H9 (cell line): ENCODE data around the gene BRINP2. TPM values are rescaled to one million over a fixed set of nuclear protein-coding genes. Genes with fewer than 3 reads are reported as not detected.

Experiments
- DNase-seq: peaks from one replicate; pipeline ENCODE4 v3.0.0-alpha.2; 2017
- H2AFZ ChIP-seq: one replicate; pipeline ENCODE4 v1.6.1; 2013; ENCODE audit warnings: mild to moderate bottlenecking, low read length, control low read depth, moderate library complexity
- H2AK5ac ChIP-seq: 2 replicates; pipeline ENCODE4 v1.6.1; 2013; ENCODE audit warnings: low read length, control low read depth, mixed read lengths; ENCODE audit not compliant: insufficient read length
- H2BK120ac ChIP-seq: one replicate; pipeline ENCODE4 v1.6.1; 2013; ENCODE audit warnings: low read depth, mild to moderate bottlenecking, low read length, control low read depth, inconsistent platforms; ENCODE audit not compliant: poor library complexity, severe bottlenecking
- H2BK12ac ChIP-seq: 2 replicates; pipeline ENCODE4 v1.6.1; 2013; ENCODE audit warnings: low read length, control low read depth, mixed read lengths, low read depth; ENCODE audit not compliant: insufficient read length
- H2BK15ac ChIP-seq: 2 replicates; pipeline ENCODE4 v1.6.1; 2013; ENCODE audit warnings: low read depth, low read length, control low read depth
- H2BK20ac ChIP-seq: one replicate; pipeline ENCODE4 v1.6.1; 2013; ENCODE audit warnings: low read depth, mild to moderate bottlenecking, low read length, control low read depth, inconsistent platforms; ENCODE audit not compliant: poor library complexity, severe bottlenecking
- H2BK5ac ChIP-seq: 2 replicates; pipeline ENCODE4 v1.6.1; 2013; ENCODE audit warnings: low read length, control low read depth, mixed read lengths; ENCODE audit not compliant: insufficient read length
- H3K14ac ChIP-seq: 2 replicates; pipeline ENCODE4 v1.6.1; 2013; ENCODE audit warnings: low read length, control low read depth; ENCODE audit not compliant: insufficient read depth
- H3K18ac ChIP-seq: 2 replicates; pipeline ENCODE4 v1.6.1; 2013; ENCODE audit warnings: low read depth, mild to moderate bottlenecking, mixed read lengths, low read length, control low read depth; ENCODE audit not compliant: insufficient read length
- H3K23ac ChIP-seq: 2 replicates; pipeline ENCODE4 v1.6.1; 2013; ENCODE audit warnings: low read length, control low read depth, mixed read lengths, low read depth; ENCODE audit not compliant: insufficient read length
- H3K23me2 ChIP-seq: 2 replicates; pipeline ENCODE4 v1.6.1; 2013; ENCODE audit warnings: low read depth, mild to moderate bottlenecking, mixed read lengths, low read length, control low read depth; ENCODE audit not compliant: insufficient read length, poor library complexity, severe bottlenecking
- H3K27ac ChIP-seq: 2 replicates; pipeline ENCODE4 v1.5.1; 2013; ENCODE audit warnings: low read length, control low read depth, mixed read lengths, low read depth; ENCODE audit not compliant: insufficient read length
- H3K27me3 ChIP-seq: 2 replicates; pipeline ENCODE4 v1.6.1; 2013; ENCODE audit warnings: low read length, control low read depth, inconsistent platforms; ENCODE audit not compliant: insufficient read depth
- H3K4ac ChIP-seq: 2 replicates; pipeline ENCODE4 v1.6.1; 2013; ENCODE audit warnings: low read depth, mild to moderate bottlenecking, control low read depth, inconsistent platforms, low read length, moderate library complexity
- H3K4me1 ChIP-seq: 2 replicates; pipeline ENCODE4 v1.6.1; 2013; ENCODE audit warnings: low read length, control low read depth, inconsistent platforms; ENCODE audit not compliant: insufficient read depth
- H3K4me2 ChIP-seq: 2 replicates; pipeline ENCODE4 v1.6.1; 2013; ENCODE audit warnings: low read length, control low read depth, mixed read lengths; ENCODE audit not compliant: insufficient read length, insufficient read depth
- H3K56ac ChIP-seq: 2 replicates; pipeline ENCODE4 v1.6.1; 2013; ENCODE audit warnings: low read depth, mild to moderate bottlenecking, mixed read lengths, low read length, control low read depth; ENCODE audit not compliant: insufficient read length
- H3K79me1 ChIP-seq: 2 replicates; pipeline ENCODE4 v1.6.1; 2013; ENCODE audit warnings: low read depth, mild to moderate bottlenecking, moderate library complexity, low read length, control low read depth, inconsistent platforms; ENCODE audit not compliant: insufficient read depth, poor library complexity, severe bottlenecking
- H3K79me2 ChIP-seq: 2 replicates; pipeline ENCODE4 v1.6.1; 2013; ENCODE audit warnings: low read length, control low read depth, inconsistent platforms; ENCODE audit not compliant: insufficient read depth
- H3K9ac ChIP-seq: 2 replicates; pipeline ENCODE4 v1.6.1; 2013; ENCODE audit warnings: low read length, control low read depth, mixed read lengths; ENCODE audit not compliant: insufficient read length; ENCODE audit errors: extremely low read depth
- H3K9me3 ChIP-seq: one replicate; pipeline ENCODE4 v1.6.1; 2013; ENCODE audit warnings: low read depth, low read length, inconsistent platforms; ENCODE audit not compliant: control insufficient read depth
- H3T11ph ChIP-seq: one replicate; pipeline ENCODE4 v1.6.1; 2013; ENCODE audit warnings: mild to moderate bottlenecking, low read length, control low read depth, inconsistent platforms
- H4K20me1 ChIP-seq: one replicate; pipeline ENCODE4 v1.6.1; 2013; ENCODE audit not compliant: control insufficient read depth, insufficient read length, insufficient read depth
- H4K5ac ChIP-seq: 2 replicates; pipeline ENCODE4 v1.6.1; 2013; ENCODE audit warnings: low read depth, mild to moderate bottlenecking, mixed read lengths, low read length, control low read depth; ENCODE audit not compliant: insufficient read length
- H4K8ac ChIP-seq: replicated peaks from 2 replicates; pipeline ENCODE4 v1.6.1; 2013; ENCODE audit warnings: low read length, control low read depth, mixed read lengths, low read depth; ENCODE audit not compliant: insufficient read length
- H4K91ac ChIP-seq: 2 replicates; pipeline ENCODE4 v1.6.1; 2013; ENCODE audit warnings: low read depth, mild to moderate bottlenecking, moderate library complexity, mixed read lengths, low read length, control low read depth; ENCODE audit not compliant: insufficient read length
- H3K27ac Mint-ChIP-seq, 3 experiments: 2 replicates in 2 of 3; 3 replicates in 1 of 3; pipeline ENCODE4 v1.8.0; 2020 to 2021; ENCODE audit warnings: mixed read lengths in 3 of 3, mild to moderate bottlenecking in 1 of 3, moderate library complexity in 1 of 3
- H3K27me3 Mint-ChIP-seq: 2 replicates; pipeline ENCODE4 v1.8.0; 2021; ENCODE audit warnings: low read depth, mild to moderate bottlenecking, moderate library complexity, mixed read lengths
- H3K36me3 Mint-ChIP-seq, 3 experiments: 2 replicates in 2 of 3; 3 replicates in 1 of 3; pipeline ENCODE4 v1.8.0; 2020 to 2021; ENCODE audit warnings: low read depth in 3 of 3, mixed read lengths in 3 of 3; ENCODE audit not compliant: insufficient read depth in 1 of 3
- H3K4me1 Mint-ChIP-seq, 2 experiments: 2 replicates each; pipeline ENCODE4 v1.8.0; 2020; ENCODE audit warnings: mixed read lengths in 2 of 2
- H3K4me3 Mint-ChIP-seq, 2 experiments: 2 replicates in 1 of 2; 3 replicates in 1 of 2; pipeline ENCODE4 v1.8.0; 2020 to 2021; ENCODE audit warnings: mild to moderate bottlenecking in 2 of 2, mixed read lengths in 2 of 2, moderate library complexity in 1 of 2
- H3K9me3 Mint-ChIP-seq, 2 experiments: 2 replicates in 1 of 2; 3 replicates in 1 of 2; pipeline ENCODE4 v1.8.0; 2020; ENCODE audit warnings: mild to moderate bottlenecking in 2 of 2, mixed read lengths in 2 of 2, moderate library complexity in 1 of 2
- CTCF ChIP-seq: fragments of 200-600 bp; sonication (generic); conservative IDR thresholded peaks from 3 replicates; pipeline ENCODE4 v1.8.0; 2021; ENCODE audit warnings: antibody characterized with exemption, mild to moderate bottlenecking
- WGBS: extraction: QIAGEN DNeasy Blood & Tissue Kit; methylation state at CpG from one replicate; pipeline ENCODE4 v1.1.7; 2013; ENCODE audit warnings: missing lambda C conversion rate, low lambda C conversion rate, mixed read lengths; ENCODE audit not compliant: insufficient read length; ENCODE audit errors: extremely low coverage; 5-methylcytosine and 5-hydroxymethylcytosine counted together
- total RNA-seq: library from RNA; stranded (reverse); gene quantifications from 2 replicates; pipeline ENCODE4 v1.2.1, GENCODE V29; 2021

Gene BRINP2
- total RNA-seq, 1 experiment from 2014 or later, result not detected

DNA sequence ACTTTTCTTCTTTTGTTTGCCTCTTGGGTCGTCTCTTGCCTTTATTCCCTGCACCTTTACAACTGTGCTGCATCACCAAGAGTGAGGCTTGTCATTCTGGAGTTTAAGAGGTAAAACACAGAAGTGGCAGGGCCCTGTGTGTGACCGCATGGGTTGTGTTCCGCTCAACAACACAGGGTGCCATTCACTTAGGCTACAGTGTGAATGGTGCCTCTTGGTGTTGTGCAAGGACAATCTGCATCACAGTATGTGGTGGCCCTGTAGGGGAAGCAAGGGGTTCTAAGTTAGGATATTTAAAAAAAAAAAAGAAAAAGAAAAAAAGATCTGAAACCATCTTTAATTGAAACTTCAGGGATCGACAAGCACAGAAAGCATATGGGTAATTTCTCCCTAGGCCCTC is 38.2 kb downstream of the BRINP2 start:
- Histone ChIP-seq H3K9me3 (no peaks in the 10 kb centered on the region), H3T11ph (no peak overlapping the region), H4K20me1 (no peaks in the 10 kb centered on the region), H3K18ac (no peak overlapping the region), H3K23me2 (no peaks in the 10 kb centered on the region), H4K91ac (no peak overlapping the region), H2BK120ac (no peak overlapping the region), H3K79me2 (no peaks in the 10 kb centered on the region), H3K4ac (no peak overlapping the region), H2BK20ac (no peak overlapping the region), H3K14ac (no peak overlapping the region), H4K5ac (no peak overlapping the region), H2BK15ac (no peak overlapping the region), H3K79me1 (no peaks in the 10 kb centered on the region), H2AFZ (no peak overlapping the region), H3K9ac (no peak overlapping the region), H2AK5ac (no peak overlapping the region), H3K4me1 (no peaks in the 10 kb centered on the region), H4K8ac (no peak overlapping the region), H2BK5ac (no peak overlapping the region), H3K56ac (no peak overlapping the region), H3K27ac (no peak overlapping the region), H3K23ac (no peak overlapping the region), H3K4me2 (no peak overlapping the region), H3K27me3 (peaks cover 14% of the 10 kb centered on the region; the same call in 1 of the 2 replicates), H2BK12ac (no peak overlapping the region)
- no peak overlapping the region for H3K4me3 Mint-ChIP-seq
- no peaks in the 10 kb centered on the region for H3K36me3 Mint-ChIP-seq
- no peak for TF ChIP-seq CTCF
- H3K27me3 Mint-ChIP-seq, result peaks cover 51% of the 10 kb centered on the region
- H3K4me1 Mint-ChIP-seq, result no peaks in the 10 kb centered on the region
- no peak overlapping the region for H3K27ac Mint-ChIP-seq
- no CpG with 5 or more reads among the region's 4 CpGs for WGBS
- no peak for DNase-seq
- no peaks in the 10 kb centered on the region for H3K9me3 Mint-ChIP-seq
